NK-92 treated with Interleukin-12 subunit alpha and Interleukin-12 subunit beta, amount 100 ng/mL, for 24 hours (cell line): ENCODE measurements around the gene HASPIN.

Experiments used
- DNase-seq: peaks from one replicate; lab custom pipeline; 2025; lab: John Stamatoyannopoulos, UW

The HASPIN gene

DNA sequence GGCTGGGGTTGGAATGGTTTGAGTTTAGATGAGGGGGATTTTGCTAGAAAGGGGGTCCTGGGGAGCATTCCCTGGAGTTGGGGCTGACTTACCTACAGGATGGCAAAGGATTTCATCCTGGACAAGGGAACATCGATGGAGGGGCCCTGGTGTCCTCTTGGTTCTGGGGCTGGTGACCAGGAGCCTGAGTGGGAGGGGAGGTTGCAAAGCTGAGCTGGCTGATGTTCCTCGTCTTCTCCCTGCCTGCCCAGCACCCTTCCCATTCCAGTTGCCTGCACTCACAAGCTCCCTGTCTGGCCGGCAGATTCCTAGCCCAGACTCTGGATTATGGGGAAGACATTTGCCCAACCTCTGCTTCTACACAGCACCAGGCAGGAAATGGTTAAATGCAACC is 40.1 kb downstream of the HASPIN start:
- DNase-seq: peak; percentile 20

DNA sequence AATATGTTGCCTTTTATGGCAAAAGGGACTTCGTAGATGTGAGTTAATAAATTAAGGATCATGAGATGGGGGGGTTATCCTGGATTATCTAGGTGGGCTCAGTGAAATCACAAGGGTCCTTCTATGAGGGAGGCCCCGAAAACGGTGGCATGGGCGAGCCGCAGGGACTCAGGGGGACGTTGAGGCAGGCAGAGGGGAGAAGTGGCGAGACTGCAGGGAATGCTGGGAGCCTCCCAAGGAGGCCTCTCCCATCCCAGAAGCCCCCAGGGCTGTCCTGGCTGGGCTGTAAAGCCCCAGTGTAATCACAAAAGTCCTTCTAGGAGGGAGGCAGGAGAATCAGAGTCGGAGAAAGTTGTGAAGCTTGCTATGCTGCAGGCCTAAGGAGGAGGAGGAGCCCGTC is 42.3 kb downstream of the HASPIN start:
- DNase-seq: no peak

DNA sequence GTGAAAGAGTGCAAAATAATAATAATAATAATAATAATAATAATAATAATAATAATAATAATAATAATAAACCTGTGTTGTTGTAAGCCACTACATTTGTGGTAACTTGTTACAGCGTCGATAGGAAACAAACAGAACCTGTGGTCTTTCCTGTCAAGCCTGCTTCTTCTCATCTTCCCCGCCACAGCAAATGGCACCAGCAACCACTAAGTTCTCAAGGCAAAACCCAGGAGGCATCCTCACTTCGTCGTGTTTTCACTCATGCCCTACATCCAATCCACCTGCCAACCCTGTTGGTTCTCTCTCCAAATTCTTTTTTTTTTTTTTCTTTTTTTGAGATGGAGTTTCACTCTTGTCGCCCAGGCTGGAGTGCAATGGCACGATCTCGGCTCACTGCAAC is 43.1 kb downstream of the HASPIN start:
- DNase-seq: no peak

DNA sequence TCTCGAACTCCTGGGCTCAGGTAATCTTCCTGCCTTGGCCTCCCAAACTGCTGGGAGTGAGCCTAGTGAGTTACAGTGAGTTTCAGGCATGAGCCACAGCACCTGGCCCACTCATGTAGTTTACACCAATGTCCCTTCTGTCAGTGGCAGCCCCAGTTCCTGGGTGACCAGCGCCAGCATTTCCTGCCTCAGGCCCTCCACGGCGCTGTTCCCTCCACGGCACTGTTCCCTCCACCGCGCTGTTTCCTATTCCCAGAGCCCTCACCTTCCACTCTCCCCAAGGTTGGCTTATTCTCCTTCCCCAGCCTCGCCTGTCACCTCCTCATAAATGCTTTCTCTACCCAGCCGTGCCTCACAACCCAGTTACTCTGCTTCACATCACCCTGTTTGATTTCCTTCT is 44.6 kb downstream of the HASPIN start:
- no peak for DNase-seq

DNA sequence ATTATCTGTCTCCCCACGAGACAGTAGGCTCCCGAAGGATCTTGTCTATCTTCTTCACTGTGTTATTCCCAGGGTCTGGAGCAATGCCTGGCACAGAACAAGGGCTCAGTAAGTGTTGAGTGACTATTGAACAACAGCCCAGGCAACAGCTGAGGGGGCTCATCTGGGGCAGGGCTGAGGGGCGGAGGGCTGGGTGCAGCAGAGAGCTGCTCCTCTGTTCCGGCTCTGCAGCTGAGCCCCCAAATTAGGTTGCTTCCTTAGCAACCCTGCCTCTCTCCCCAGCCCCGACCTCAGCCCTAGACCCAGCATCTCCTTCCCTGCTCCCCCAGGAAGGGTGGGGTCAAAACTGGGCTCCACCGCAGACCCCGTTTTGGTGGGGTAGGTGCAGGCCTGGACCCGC is 45.1 kb downstream of the HASPIN start:
- DNase-seq: no peak

DNA sequence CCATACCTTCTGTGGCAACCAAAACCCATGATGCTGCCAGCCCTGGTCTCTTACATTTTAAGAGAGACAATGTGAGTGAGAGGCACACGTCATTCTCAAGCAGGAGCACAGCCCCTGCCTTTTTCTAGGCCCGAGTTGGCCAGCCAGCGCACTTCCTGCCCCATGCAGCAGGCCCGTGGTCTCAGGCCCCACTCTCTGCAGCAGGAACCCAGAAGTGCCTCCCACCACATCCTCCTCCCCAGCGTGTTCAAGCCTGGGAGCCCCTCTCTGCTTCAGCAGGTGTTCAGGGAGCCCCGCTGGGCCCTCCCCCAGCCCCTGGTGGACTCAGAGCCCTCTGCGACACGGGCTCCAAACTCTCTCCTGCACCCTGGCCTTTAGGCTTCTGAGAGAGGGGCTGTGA is 46.8 kb downstream of the HASPIN start:
- peak; percentile 62 for DNase-seq

DNA sequence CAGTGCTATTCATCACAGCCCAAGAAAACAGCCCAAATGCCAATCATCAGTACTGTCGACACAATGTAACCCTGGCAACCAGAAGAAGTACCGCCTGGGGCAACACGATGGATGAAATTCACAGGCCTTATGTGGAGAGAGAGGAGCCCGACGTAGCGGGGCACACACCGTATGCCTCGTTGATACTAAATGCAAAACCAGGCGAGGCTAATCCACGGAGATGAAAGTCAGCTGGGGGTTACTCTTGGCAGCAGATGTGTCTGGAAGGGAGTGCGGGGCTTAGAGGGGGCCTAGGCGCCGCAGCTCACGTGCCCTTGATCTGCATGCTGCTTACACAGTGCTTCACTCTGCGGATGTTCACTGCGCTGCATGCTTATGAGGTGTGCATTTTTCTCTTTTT is 47.4 kb downstream of the HASPIN start:
- no peak for DNase-seq

DNA sequence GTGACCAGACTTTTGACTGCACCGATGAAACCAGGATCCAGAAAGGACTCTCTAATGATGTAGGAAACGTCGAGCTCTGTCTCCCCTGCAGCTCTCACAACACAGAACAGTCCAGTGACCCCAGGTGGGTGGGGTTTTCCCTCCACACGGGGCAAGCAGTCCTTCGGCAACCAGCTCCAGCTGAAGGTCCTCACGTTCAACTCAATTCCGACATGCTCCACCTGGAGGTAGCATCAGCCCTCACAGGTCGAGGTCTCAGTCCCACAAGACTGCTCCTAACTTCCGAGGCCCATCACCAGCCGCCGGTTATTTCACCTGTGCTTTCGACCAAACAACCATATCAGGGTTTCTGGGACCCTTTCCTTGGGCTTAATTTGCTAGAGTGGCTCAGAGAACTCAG is 49.1 kb downstream of the HASPIN start:
- DNase-seq: no peak

DNA sequence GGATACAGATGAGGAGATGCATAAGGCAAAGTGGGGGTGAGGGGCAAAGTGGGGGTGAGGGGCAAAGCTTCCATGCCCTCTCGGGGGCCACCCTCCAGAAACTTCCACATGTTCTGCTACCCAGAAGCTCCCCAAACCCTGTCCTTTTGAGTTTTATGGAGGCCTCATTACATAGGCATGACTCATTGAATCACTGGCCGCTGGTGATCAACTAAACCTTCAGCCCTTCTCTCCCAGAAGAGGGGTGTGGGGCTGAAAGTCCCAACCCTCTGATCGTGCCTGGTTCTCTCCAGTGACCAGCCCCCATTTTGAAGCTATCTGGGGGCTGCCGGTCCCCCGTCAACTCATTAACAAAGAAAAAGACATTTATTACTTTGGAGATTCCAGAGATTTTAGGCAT is 49.8 kb downstream of the HASPIN start:
- DNase-seq: no peak

DNA sequence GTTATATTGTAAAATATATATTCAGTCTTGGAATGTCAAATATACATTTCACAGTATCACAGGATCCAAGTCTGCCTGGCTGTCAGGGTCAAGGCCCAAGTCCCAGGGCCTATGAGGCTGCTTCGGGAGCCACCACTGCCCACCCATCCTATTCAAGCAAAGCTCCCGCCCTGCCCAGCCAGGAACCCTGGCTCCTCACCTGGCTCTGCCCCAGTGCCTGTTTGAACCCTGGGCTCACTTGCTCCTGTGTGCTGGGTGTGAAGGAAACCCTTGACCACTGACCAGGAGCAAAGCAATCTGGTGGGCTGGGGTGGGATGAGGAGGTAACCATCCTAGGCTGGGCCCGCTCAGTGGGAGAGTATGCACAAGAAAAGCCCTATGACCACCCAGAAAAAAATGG is 50.3 kb downstream of the HASPIN start:
- DNase-seq: no peak
